Right atrium auricular region (tissue), 2 donors: ENCODE data around the gene SMAD1. TPM values are rescaled to one million over a fixed set of nuclear protein-coding genes. Genes with fewer than 3 reads are reported as not detected.
"Not testable (repeated sequence)": the region's sequence is repeated elsewhere in the genome, so short reads cannot be mapped to it uniquely, and the experiment has no call there.

Source experiments
- DNase-seq: peaks from one replicate; pipeline ENCODE4 v3.0.0-alpha.2; 2019; ENCODE audit warnings: low spot score
- H3K27ac ChIP-seq, 2 donors: fragments of 200-600 bp; sonication (generic); 1 replicate in 1 of 2; 2 replicates in 1 of 2; pipeline ENCODE4 v1.5.1; 2016 to 2019
- H3K27me3 ChIP-seq, 2 donors: fragments of 200-600 bp; sonication (generic); one replicate each; pipeline versions ENCODE4 v1.5.1 to v1.6.0; 2017 to 2019
- H3K36me3 ChIP-seq: fragments of 200-600 bp; sonication (generic); one replicate; pipeline ENCODE4 v1.5.1; 2016
- H3K4me1 ChIP-seq, 2 donors: fragments of 200-600 bp; sonication (generic); one replicate each; pipeline versions ENCODE4 v1.5.1 to v1.6.0; 2017 to 2019
- H3K4me3 ChIP-seq, 2 donors: fragments of 200-600 bp; sonication (generic); 1 replicate in 1 of 2; 2 replicates in 1 of 2; pipeline ENCODE4 v1.5.1; 2017 to 2019; ENCODE audit warnings: mild to moderate bottlenecking in 1 of 2, moderate library complexity in 1 of 2
- H3K9me3 ChIP-seq, 2 donors: fragments of 200-600 bp; sonication (generic); one replicate each; pipeline ENCODE4 v1.5.1; 2019
- CTCF ChIP-seq, 2 donors: fragments of 200-600 bp; sonication (generic); IDR thresholded peaks; one replicate each; pipeline ENCODE4 v1.5.1; 2019; ENCODE audit warnings: antibody characterized with exemption in 2 of 2
- total RNA-seq, 2 donors: library from RNA; depleted of rRNA; stranded (reverse); fragments of >200 nt; gene quantifications; one replicate each; pipeline ENCODE4 v1.1.0, GENCODE V29; 2016

The SMAD1 gene
- total RNA-seq, 2 donors from 2014 or later = 12.5 to 13.9 TPM

DNA sequence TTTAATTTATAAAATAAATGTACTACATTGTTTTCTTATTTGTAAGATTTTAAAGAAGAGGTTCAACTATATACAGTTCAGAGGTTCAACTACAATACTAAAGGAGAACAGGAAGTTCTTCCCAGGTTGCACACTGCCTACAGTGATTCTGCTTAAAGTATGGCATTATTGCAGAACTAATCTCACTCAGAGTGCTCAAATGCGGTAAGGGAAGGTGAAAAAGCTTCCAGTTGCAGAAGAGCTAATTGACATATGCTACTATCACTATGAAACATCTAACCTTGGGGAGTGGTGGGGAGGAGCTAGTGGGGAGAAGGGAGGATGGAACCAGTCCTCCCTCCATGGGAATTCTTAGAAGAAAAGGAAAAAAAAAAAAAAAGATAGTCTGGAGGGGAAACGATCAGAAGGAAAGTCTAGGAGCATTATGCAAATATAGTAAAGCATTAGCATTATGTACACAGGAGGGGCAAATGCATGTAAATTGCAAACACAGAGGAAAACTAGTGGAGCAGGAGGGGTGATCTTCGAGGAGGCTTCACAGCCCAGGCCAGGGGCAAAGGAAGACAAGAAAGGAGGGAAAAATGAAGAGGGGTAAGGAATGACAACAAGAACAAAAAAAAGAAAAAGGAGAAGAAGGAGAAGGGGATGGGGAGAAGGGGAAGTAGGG is 105.6 kb downstream of the SMAD1 start:
- H3K9me3 ChIP-seq = no peaks in the 10 kb centered on the region
- TF ChIP-seq CTCF (IDR thresholded peaks at IDR 0.05) = no peak

DNA sequence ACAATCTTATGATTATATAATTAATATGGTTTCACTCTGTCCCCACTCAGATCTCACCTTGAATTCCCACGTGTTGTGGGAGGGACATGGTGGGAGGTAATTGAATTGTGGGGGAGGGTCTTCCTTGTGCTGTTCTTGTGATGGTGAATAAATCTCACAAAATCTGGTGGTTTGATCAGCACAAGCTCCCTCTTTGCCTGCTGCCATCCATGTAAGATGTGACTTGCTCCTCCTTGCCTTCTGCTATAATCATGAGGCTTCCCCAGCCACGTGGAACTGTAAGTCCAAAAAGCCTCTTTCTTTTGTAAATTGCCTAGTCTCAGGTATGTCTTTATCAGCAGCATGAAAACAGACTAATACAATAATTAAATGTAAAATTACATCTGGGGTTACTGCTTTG is 107.7 kb downstream of the SMAD1 start:
- not testable (repeated sequence) for H3K27ac ChIP-seq, H3K9me3 ChIP-seq, DNase-seq, H3K4me1 ChIP-seq, H3K27me3 ChIP-seq, H3K4me3 ChIP-seq, H3K36me3 ChIP-seq

More for the DNA sequence above, 105.6 kb downstream of the SMAD1 start:
- Histone ChIP-seq H3K36me3 (no peaks in the 10 kb centered on the region), H3K27me3 (no peaks in the 10 kb centered on the region), H3K4me1 (no peaks in the 10 kb centered on the region), H3K27ac (no peak overlapping the region), H3K4me3 (no peak overlapping the region)
- DNase-seq = no peak

GRCh38 chr4:145589916-145590702 is 108.5 kb downstream of the SMAD1 start:
- no peaks in the 10 kb centered on the region for H3K9me3 ChIP-seq
- TF ChIP-seq CTCF (IDR thresholded peaks at IDR 0.05) = no peak
- no peaks in the 10 kb centered on the region for H3K27me3 ChIP-seq
- no peak overlapping the region for H3K4me3 ChIP-seq
- H3K27ac ChIP-seq = no peak overlapping the region
- H3K4me1 ChIP-seq = no peaks in the 10 kb centered on the region
- DNase-seq = no peak
- no peaks in the 10 kb centered on the region for H3K36me3 ChIP-seq

- Histone ChIP-seq H3K27me3 (no peaks in the 10 kb centered on the region), H3K27ac (no peak overlapping the region), H3K4me1 (no peaks in the 10 kb centered on the region), H3K9me3 (peaks cover 0 to 16% of the 10 kb centered on the region in 2 donors), H3K4me3 (no peak overlapping the region), H3K36me3 (no peaks in the 10 kb centered on the region)
- TF ChIP-seq CTCF (IDR thresholded peaks at IDR 0.05) = no peak
- no peak for DNase-seq
Observed at GRCh38 chr4:145602129-145602760, 120.6 kb downstream of the SMAD1 start.

DNA sequence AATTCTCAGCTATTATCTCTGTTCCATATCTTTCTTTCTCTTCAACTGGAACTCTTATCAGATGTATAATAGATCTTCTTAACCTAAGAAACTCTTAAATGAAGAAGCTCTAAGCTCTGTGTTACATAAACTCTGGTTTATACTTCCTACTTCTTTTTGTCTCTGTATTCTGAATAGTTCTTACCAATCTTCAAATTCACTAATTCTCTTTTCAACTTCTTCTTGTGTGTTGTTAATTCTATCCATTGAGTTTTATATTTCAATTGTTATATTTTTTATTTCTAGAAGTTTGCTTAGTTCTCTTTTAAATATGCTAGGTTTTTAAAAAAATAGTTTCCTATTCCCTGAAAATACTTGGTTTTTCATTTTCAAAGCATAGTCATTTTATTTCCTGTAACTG is 124.3 kb downstream of the SMAD1 start:
- Histone ChIP-seq H3K4me3 (no peak overlapping the region), H3K36me3 (no peaks in the 10 kb centered on the region), H3K27ac (no peak overlapping the region), H3K27me3 (no peaks in the 10 kb centered on the region), H3K9me3 (peaks cover 0 to 16% of the 10 kb centered on the region in 2 donors), H3K4me1 (no peaks in the 10 kb centered on the region)
- no peak for DNase-seq
- TF ChIP-seq CTCF (IDR thresholded peaks at IDR 0.05) = no peak

Other genes starting within 250 kb of the SMAD1 start
- gene MMAA, start 137.5 kb downstream of the SMAD1 start, total RNA-seq = 1 to 10 TPM; 3.9 to 7.0 TPM
- gene C4orf51, start 198.3 kb downstream of the SMAD1 start, total RNA-seq = not detected